Psoas muscle (tissue), 8 donors: ENCODE measurements around the gene LRRC4C. TPM values are rescaled to one million over a fixed set of nuclear protein-coding genes. Genes with fewer than 3 reads are reported as not detected.
A peak's percentile ranks its signal among the peaks of the same experiment; 100 is the strongest.
"Not testable (repeated sequence)": the region's sequence is repeated elsewhere in the genome, so short reads cannot be mapped to it uniquely, and the experiment has no call there.

ENCODE experiments used
- ATAC-seq, 4 donors: fragments of 200-7000 bp; cut with Tn5 transposase; one replicate each; pipeline ENCODE4 v1.9.1; 2020; ENCODE audit warnings: moderate library complexity in 3 of 4, mild to moderate bottlenecking in 2 of 4
- DNase-seq, 2 donors: peaks; one replicate each; pipeline ENCODE4 v3.0.0-alpha.2; 2020
- H3K27ac ChIP-seq: fragments of 200-600 bp; one replicate; pipeline ENCODE4 v1.8.0; 2022
- H3K27me3 ChIP-seq, 3 donors: fragments of 200-600 bp in 1 of 3; one replicate each; pipeline versions ENCODE4 v1.6.1 to v1.8.0; 2013 to 2022; ENCODE audit warnings: low read length in 2 of 3, mild to moderate bottlenecking in 2 of 3, moderate library complexity in 1 of 3; ENCODE audit not compliant: insufficient read depth in 3 of 3
- H3K36me3 ChIP-seq, 2 donors: fragments of 200-600 bp in 1 of 2; one replicate each; pipeline versions ENCODE4 v1.6.1 to v1.8.0; 2013 to 2022; ENCODE audit warnings: low read depth in 1 of 2, mild to moderate bottlenecking in 1 of 2, moderate library complexity in 1 of 2; ENCODE audit not compliant: insufficient read depth in 1 of 2
- H3K4me1 ChIP-seq: fragments of 200-600 bp; one replicate; pipeline ENCODE4 v1.8.0; 2022
- H3K4me3 ChIP-seq: fragments of 200-600 bp; one replicate; pipeline ENCODE4 v1.8.0; 2022; ENCODE audit warnings: mild to moderate bottlenecking
- H3K9me3 ChIP-seq: fragments of 200-600 bp; one replicate; pipeline ENCODE4 v1.8.0; 2022
- WGBS, 3 donors: extraction: QIAGEN DNeasy Blood & Tissue Kit; methylation state at CpG; one replicate each; pipeline versions ENCODE4 v1.1.6 to v1.1.7; 2013; 5-methylcytosine and 5-hydroxymethylcytosine counted together
- intact Hi-C, 2 donors: fragments of 100-400 bp; cut with DNase I; formaldehyde crosslinking; loops; one replicate each; pipeline versions ENCODE4 v1.11.0 to v1.14.2; 2022
- polyA plus RNA-seq, 3 donors: library from polyadenylated mRNA; stranded (reverse); fragments of 200-250 nt; gene quantifications; one replicate each; pipeline ENCODE4 v1.2.3, GENCODE V29; 2013
- total RNA-seq, 4 donors: library from RNA; stranded (reverse); fragmentation: NEBNext Ultra II Directional in 2 of 4; extraction: Animal tissue kit (Norgen Biotek cat#: 25700) in 2 of 4; gene quantifications; one replicate each; pipeline versions ENCODE4 v1.2.1 to v1.2.4, GENCODE V29; 2021 to 2023
- TF ChIP-seq, protein P1 (sequence below): fragments of 200-600 bp; IDR thresholded peaks from one replicate; pipeline ENCODE4 v1.8.0; 2022; ENCODE audit warnings: antibody characterized with exemption
- donor health status: healthy with polysubstance abuse.
- donor health status: DM: no; HTN: no; CAD: no; lungs with moderate emphysema.
- donor health status: Bipolar disorder and iron deficiency.
- donor health status: healthy.
- donor health status: DM: yes; HTN: yes; CAD: no.
- donor health status: DM: no; HTN: no; CAD: no.
- donor health status: DM: no; HTN: no; CAD: no.
- donor health status: DM: yes; HTN: yes; CAD: no.

Gene LRRC4C
- total and polyA plus RNA-seq, 7 donors: 0.04 to 0.34 (median 0.12) TPM; not detected in 1

DNA sequence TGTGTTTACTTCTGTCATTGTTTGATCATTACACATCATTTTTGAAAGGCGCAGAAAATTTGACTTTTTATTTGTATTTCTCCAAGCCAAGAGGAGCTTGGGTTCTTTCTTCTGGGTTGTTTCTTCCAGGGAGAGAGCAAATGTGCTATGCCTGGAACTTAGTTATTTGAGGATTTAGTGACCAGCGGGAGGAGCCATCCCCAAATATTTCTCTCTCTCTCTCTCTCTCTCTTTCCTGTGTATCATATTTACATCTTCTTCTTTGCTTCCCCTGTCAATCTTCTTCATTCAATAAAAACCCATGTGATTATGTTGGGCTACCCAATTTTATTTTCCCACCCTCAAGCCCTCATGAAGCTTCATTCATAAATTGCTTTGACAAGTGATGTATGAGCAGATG, 534.5 kb downstream of the LRRC4C start:
- Histone ChIP-seq H3K9me3 (no peaks in the 10 kb centered on the region), H3K27me3 (no peaks in the 10 kb centered on the region), H3K36me3 (no peaks in the 10 kb centered on the region), H3K27ac (no peak overlapping the region), H3K4me3 (no peak overlapping the region), H3K4me1 (no peaks in the 10 kb centered on the region)
- TF ChIP-seq, protein P1, sequence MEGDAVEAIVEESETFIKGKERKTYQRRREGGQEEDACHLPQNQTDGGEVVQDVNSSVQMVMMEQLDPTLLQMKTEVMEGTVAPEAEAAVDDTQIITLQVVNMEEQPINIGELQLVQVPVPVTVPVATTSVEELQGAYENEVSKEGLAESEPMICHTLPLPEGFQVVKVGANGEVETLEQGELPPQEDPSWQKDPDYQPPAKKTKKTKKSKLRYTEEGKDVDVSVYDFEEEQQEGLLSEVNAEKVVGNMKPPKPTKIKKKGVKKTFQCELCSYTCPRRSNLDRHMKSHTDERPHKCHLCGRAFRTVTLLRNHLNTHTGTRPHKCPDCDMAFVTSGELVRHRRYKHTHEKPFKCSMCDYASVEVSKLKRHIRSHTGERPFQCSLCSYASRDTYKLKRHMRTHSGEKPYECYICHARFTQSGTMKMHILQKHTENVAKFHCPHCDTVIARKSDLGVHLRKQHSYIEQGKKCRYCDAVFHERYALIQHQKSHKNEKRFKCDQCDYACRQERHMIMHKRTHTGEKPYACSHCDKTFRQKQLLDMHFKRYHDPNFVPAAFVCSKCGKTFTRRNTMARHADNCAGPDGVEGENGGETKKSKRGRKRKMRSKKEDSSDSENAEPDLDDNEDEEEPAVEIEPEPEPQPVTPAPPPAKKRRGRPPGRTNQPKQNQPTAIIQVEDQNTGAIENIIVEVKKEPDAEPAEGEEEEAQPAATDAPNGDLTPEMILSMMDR: no peak
- ATAC-seq: no peak
- intact Hi-C loops: no loop called here
- WGBS, 3 donors: 69 to 84% (median 80%) methylated on average over 2 of the region's 2 CpGs
- no peak for DNase-seq

DNA sequence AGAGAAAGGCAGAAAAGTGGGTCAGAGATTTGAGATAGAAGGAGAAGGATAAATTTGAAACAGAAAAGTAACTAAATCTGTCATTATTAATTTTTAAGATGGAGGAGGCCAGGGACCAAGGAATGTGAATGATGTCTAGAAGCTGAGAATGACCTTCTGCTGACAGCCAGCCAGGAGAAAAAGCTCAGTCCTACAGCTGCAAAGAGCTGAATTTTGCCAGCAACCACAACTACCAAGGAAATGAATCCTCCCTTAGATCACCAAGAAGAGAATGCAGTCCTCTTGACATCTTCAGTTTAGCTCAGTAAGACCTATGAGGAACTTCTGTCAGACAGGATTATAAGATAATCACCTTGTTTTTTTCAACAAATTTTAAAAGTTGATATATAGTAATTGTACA, 538.2 kb downstream of the LRRC4C start:
- H3K4me3 ChIP-seq: no peak overlapping the region
- TF ChIP-seq, protein P1: no peak
- no peaks in the 10 kb centered on the region for H3K27me3 ChIP-seq
- DNase-seq (no peak), ATAC-seq (no peak)
- intact Hi-C loops: no loop called here
- H3K9me3 ChIP-seq: no peaks in the 10 kb centered on the region
- no peaks in the 10 kb centered on the region for H3K36me3 ChIP-seq
- no peaks in the 10 kb centered on the region for H3K4me1 ChIP-seq
- no peak overlapping the region for H3K27ac ChIP-seq

DNA sequence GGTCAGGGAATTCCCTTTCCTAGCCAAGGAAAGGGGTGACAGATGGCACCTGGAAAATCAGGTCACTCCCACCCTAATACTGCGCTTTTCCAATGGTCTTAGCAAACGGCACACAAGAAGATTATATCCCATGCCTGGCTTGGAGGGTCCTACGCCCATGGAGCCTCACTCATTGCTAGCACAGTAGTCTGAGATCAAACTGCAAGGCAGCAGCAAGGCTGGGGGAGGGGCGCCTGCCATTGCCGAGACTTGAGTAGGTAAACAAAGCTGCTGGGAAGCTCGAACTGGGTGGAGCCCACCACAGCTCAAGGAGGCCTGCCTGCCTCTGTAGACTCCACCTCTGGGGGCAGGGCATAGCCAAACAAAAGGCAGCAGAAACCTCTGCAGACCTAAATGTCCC, 548.7 kb downstream of the LRRC4C start:
- H3K27me3 ChIP-seq, H3K9me3 ChIP-seq, ATAC-seq, H3K4me3 ChIP-seq, H3K36me3 ChIP-seq, H3K27ac ChIP-seq, H3K4me1 ChIP-seq, intact Hi-C loops: not testable (repeated sequence)
- 69 to 74% (median 72%) methylated on average over 5 to 6 of the region's 6 CpGs for WGBS, 3 donors
- DNase-seq: peak in 1 of 2 donors; percentile 37

DNA sequence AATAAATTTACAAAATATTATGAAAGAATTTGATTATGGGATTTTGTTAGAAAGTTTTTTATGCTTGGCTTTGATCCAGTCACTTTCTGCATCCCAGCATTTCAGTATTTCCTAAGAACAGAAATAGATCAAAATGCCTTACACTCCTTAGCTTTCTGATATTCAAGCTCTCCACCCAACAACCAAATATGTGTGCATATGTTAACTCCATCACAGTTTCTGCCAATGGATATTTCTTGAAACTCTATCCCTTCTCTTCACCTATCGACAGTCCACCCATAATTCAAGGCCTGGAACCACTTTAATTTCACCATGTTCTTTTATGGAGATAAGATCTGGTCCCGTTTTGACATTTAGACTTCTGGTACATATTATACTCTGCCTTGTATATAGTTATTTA, 565.0 kb downstream of the LRRC4C start:
- ATAC-seq (no peak), DNase-seq (no peak)
- intact Hi-C loops: no loop called here
- no peaks in the 10 kb centered on the region for H3K27me3 ChIP-seq
- no peaks in the 10 kb centered on the region for H3K9me3 ChIP-seq
- WGBS, 3 donors: 21 to 28% (median 22%) methylated on average over 2 of the region's 2 CpGs
- H3K36me3 ChIP-seq: no peaks in the 10 kb centered on the region
- H3K27ac ChIP-seq: no peak overlapping the region
- no peaks in the 10 kb centered on the region for H3K4me1 ChIP-seq
- TF ChIP-seq, protein P1: no peak
- no peak overlapping the region for H3K4me3 ChIP-seq

DNA sequence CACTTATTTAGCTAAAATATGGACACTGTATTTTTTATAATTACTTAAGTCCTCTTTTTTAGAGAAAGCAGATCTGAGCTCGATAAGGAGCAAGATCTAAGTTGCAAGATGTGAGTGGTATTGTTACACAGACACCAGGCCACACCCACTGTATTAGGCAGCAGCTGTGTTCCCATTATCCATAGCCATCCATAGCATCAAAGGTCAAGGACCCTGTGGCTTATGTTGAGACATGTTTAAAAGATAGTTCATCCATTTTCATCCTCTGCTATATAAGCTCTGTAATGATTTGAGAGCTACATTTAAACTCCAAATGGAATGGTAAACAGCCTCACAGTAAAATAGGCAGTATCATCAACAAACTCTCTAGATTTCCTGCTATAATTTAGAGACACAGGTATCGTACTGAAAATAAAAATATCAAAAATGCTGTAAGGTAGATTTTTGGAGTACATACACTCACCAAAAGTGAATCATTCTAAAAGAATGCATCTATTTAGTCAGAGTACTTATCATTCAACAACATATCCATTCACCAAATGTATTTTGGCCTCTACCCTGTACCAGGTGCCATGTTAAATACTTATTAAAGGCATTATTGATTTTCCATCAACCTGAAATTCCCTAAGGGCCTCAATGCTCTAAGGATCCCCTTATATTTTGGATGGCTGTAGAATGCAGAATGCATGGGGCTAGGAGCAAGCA, 574.0 kb downstream of the LRRC4C start:
- TF ChIP-seq, protein P1: no peak
- Histone ChIP-seq H3K27ac (no peak overlapping the region), H3K4me1 (no peaks in the 10 kb centered on the region), H3K9me3 (no peaks in the 10 kb centered on the region), H3K36me3 (no peaks in the 10 kb centered on the region), H3K27me3 (no peaks in the 10 kb centered on the region), H3K4me3 (no peak overlapping the region)
- WGBS, 3 donors: 52 to 64% (median 64%) methylated on average over 2 of the region's 2 CpGs
- intact Hi-C loops: no loop called here
- DNase-seq (no peak), ATAC-seq (no peak)
